ENCODE data around the gene ADGRD2.

DNA sequence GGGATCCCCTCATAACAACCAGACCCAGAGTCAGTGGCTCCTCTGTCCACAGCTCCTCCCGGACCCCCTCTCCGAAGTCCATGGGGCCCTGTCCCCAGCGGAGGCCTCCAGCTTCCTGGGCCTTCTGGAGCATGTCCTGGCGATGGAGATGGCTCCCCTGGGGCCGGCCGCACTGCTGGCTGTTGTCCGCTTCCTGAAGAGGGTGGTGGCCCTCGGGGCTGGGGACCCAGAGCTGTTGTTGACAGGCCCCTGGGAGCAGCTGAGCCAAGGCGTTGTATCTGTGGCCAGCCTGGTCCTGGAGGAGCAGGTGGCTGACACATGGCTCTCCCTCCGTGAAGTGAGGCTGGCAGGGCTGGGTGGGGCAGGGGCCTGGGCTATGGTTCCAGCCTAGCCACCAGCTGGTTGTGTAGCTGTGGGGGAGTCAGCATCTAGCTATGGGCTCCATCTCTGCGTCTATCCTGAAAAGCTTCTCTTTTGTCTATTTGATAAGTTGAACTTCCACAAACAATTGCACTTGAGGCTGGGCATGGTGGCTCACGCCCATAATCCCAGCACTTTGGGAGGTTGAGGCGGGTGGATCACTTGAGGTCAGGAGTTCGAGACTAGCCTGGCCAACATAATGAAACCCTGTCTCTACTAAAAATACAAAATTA lies 4.7 kb downstream of the ADGRD2 start:
- TF ChIP-seq CTCF (IDR thresholded peaks at IDR 0.05) = no peak
- TF ChIP-seq POLR2A (IDR thresholded peaks at IDR 0.05) = no peak
